A549 treated with AZD9567 at 1 μM for 4 hours (cell line): ENCODE measurements around the gene IFNG. TPM values are rescaled to one million over a fixed set of nuclear protein-coding genes. Genes with fewer than 3 reads are reported as not detected.

Experiments used
- total RNA-seq: library from RNA; stranded (reverse); fragments of 200-300 nt; extraction: Qiagen RNA extraction; gene quantifications from 5 replicates; pipeline ENCODE4 v1.2.3, GENCODE V29; 2022; ENCODE audit not compliant: insufficient read depth

IFNG gene
- not detected in 5 replicates for total RNA-seq

GRCh38 chr12:68159681-68160304, at the start of gene IFNG:
Gene IFNG (minus strand): TSS chr12:68159740. CDS start chr12:68159615, 125 bp downstream.

Other genes with a start within 250 kb of the IFNG start
- not detected in 5 replicates for gene IFNG-AS1, start 170.3 kb downstream of the IFNG start, total RNA-seq
- not detected in 5 replicates for gene IL26, start 66.1 kb upstream of the IFNG start, total RNA-seq
- not detected in 5 replicates for gene IL22, start 93.9 kb upstream of the IFNG start, total RNA-seq
- 6.0 to 8.1 TPM (median 7.5 TPM) in 5 replicates for gene MDM1, start 172.6 kb upstream of the IFNG start, total RNA-seq